Tibial artery (tissue), 4 donors: ENCODE measurements around the gene COL4A2.

ENCODE experiments used
- DNase-seq, 2 donors: peaks; one replicate each; pipeline ENCODE4 v3.0.0-alpha.2; 2019
- H3K27ac ChIP-seq, 2 donors: fragments of 200-600 bp; sonication (generic) in 1 of 2; 1 replicate in 1 of 2; 2 replicates in 1 of 2; pipeline ENCODE4 v1.5.1; 2018 to 2019; ENCODE audit warnings: mild to moderate bottlenecking in 1 of 2
- H3K27me3 ChIP-seq, 2 donors: fragments of 200-600 bp; sonication (generic) in 1 of 2; one replicate each; pipeline versions ENCODE4 v1.5.1 to v1.6.0; 2016 to 2019
- H3K36me3 ChIP-seq, 3 donors: fragments of 200-600 bp; sonication (generic) in 2 of 3; one replicate each; pipeline ENCODE4 v1.5.1; 2016 to 2019; ENCODE audit warnings: mild to moderate bottlenecking in 2 of 3
- H3K4me1 ChIP-seq, 4 donors: fragments of 200-600 bp; sonication (generic) in 2 of 4; 1 replicate in 3 of 4; 2 replicates in 1 of 4; pipeline ENCODE4 v1.5.1; 2016 to 2019
- H3K4me3 ChIP-seq, 2 donors: fragments of 200-600 bp; sonication (generic) in 1 of 2; 1 replicate in 1 of 2; 2 replicates in 1 of 2; pipeline ENCODE4 v1.5.1; 2018 to 2019; ENCODE audit warnings: mild to moderate bottlenecking in 2 of 2
- H3K9me3 ChIP-seq, 3 donors: fragments of 200-600 bp; sonication (generic) in 1 of 3; one replicate each; pipeline ENCODE4 v1.5.1; 2016 to 2019
- intact Hi-C: fragments of 100-400 bp; cut with DNase I; formaldehyde crosslinking; loops from one replicate; pipeline ENCODE4 v1.15.0; 2023; ENCODE audit warnings: low total_unique reads
- TF ChIP-seq, protein P1 (sequence below), 2 experiments: fragments of 200-600 bp in 1 of 2; fragments of 450-650 bp in 1 of 2; IDR thresholded peaks; one replicate each; pipeline ENCODE4 v1.5.1; 2017 to 2019; ENCODE audit warnings: antibody characterized with exemption in 2 of 2, mild to moderate bottlenecking in 1 of 2, moderate library complexity in 1 of 2

The COL4A2 gene

DNA sequence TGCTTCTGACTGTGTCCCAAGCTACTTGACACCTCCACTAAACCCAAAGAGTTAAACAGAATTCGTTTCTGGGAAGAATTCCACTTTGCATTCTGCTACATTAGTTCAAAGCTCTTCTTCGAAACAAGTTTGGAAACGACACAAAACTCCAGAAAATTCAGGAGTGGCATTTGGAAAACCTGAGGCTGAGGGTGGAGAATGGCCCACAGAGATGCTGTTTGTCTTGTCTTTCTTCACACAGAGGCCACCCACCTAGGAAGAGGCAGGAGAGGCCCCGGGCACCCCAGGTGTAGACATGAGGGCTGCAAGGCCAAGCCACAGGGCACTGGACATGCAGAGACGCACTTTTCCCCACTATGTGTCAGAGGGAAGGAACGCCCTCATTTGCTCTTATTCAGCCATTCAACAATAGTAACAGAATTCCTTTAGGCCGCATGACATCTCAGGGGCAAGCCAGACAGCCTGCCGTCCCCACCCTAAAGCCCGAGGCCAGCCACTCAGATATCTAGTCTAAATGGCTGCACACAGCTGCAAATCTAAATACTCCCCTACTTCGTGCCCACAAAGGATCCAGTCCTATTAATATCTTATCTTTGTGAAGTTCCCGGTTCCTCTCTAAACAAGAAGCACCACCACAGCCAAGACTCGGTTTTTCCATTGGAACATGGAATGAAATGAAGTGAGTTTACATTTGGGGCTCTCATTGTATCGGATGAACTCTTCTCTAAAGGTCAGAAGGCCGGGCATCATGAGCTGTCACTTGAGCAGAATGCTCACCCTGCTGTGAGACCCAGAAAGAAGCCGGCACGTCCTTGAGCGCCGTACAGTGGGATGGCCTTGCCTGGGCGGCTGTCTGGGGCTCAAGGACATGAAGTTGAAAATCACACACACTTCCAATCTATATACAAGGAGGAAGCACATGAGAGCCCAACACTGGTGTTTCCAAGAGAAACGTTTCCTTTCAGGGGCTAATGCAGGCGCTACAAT, 20.0 kb upstream of the COL4A2 start:
- Histone ChIP-seq H3K9me3 (no peaks in the 10 kb centered on the region), H3K4me1 (peaks cover 0 to 94% (median 45%) of the 10 kb centered on the region in 4 donors), H3K27me3 (no peaks in the 10 kb centered on the region), H3K27ac (peak overlapping the region; percentile 57 to 70), H3K4me3 (no peak overlapping the region), H3K36me3 (peaks cover 8 to 9% (median 8%) of the 10 kb centered on the region in 3 donors)
- intact Hi-C loops = no loop called here
- DNase-seq = no peak
- TF ChIP-seq, protein P1, sequence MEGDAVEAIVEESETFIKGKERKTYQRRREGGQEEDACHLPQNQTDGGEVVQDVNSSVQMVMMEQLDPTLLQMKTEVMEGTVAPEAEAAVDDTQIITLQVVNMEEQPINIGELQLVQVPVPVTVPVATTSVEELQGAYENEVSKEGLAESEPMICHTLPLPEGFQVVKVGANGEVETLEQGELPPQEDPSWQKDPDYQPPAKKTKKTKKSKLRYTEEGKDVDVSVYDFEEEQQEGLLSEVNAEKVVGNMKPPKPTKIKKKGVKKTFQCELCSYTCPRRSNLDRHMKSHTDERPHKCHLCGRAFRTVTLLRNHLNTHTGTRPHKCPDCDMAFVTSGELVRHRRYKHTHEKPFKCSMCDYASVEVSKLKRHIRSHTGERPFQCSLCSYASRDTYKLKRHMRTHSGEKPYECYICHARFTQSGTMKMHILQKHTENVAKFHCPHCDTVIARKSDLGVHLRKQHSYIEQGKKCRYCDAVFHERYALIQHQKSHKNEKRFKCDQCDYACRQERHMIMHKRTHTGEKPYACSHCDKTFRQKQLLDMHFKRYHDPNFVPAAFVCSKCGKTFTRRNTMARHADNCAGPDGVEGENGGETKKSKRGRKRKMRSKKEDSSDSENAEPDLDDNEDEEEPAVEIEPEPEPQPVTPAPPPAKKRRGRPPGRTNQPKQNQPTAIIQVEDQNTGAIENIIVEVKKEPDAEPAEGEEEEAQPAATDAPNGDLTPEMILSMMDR (IDR thresholded peaks at IDR 0.05) = no peak

DNA sequence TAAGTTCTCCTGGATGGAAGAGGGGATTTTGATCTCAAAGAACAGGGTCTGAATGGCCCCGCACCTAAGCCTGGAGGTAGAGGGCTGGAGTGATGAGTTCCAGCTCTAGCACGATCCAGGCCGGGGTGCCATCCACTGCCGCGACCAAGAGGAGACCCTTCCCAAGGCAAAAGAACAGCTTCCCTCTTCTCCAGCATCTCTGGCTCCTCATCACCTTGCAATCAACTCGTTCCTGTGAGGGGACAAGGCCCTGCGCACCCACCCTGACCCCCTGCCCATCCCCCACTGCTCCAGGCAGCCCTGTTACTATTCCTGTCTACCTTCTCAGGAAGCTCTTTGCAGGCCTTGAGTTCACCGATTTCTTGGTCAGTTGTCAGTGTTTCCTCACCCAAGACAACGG, 17.9 kb upstream of the COL4A2 start:
- intact Hi-C loops = no loop called here
- no peak overlapping the region for H3K4me3 ChIP-seq
- H3K27me3 ChIP-seq = no peaks in the 10 kb centered on the region
- peak overlapping the region in 1 of 2 donors; percentile 59 for H3K27ac ChIP-seq
- no peaks in the 10 kb centered on the region for H3K9me3 ChIP-seq
- TF ChIP-seq, protein P1 (IDR thresholded peaks at IDR 0.05) = no peak
- peaks cover 8 to 9% (median 8%) of the 10 kb centered on the region in 3 donors for H3K36me3 ChIP-seq
- peaks cover 4 to 94% (median 41%) of the 10 kb centered on the region in 4 donors for H3K4me1 ChIP-seq
- DNase-seq = no peak

DNA sequence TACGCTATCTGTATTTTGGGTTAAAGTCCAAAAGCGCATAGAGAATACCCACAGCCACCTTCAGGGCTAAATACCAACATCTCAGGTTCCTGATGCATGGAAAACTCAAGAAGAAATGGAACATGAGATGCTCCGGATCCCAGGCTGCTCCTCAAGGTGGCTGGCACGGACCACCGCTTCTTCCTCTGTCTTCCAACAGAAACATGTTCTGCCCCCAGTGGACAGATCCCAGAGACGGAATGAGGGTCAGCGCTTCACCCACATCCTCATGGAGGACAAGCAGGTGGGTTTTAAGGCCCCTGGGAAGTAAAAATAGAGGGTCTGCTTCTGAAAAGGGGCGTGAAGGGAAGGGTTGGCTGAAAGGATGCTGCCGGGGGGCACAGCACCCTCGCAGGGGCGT, 17.4 kb upstream of the COL4A2 start:
- Histone ChIP-seq H3K4me3 (no peak overlapping the region), H3K27me3 (no peaks in the 10 kb centered on the region), H3K36me3 (peaks cover 8 to 9% (median 8%) of the 10 kb centered on the region in 3 donors), H3K27ac (peak overlapping the region; percentile 7 to 59), H3K9me3 (no peaks in the 10 kb centered on the region), H3K4me1 (peaks cover 4 to 94% (median 41%) of the 10 kb centered on the region in 4 donors)
- intact Hi-C loops = no loop called here
- TF ChIP-seq, protein P1 (IDR thresholded peaks at IDR 0.05) = no peak
- DNase-seq = peak in 1 of 2 donors; percentile 59

DNA sequence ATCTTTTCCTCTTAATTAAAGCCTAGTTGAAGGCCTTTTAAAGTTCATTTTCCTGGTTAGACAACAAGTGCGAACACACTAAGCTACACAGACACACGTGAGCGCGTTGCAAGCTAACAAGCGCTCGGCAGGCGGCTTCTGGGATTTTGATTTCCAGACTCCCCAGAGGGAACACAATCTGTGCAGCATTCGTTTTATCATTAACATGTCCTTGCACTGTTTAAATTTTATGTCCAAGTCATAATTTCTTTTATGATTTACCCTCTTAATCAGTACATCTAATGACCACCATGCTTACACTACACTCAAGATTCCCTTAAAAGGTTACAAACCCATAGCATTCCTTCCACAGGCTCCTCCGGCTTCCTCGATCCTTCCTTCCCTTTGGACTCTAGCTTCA, 16.9 kb upstream of the COL4A2 start:
- intact Hi-C loops = no loop called here
- Histone ChIP-seq H3K4me3 (no peak overlapping the region), H3K4me1 (peaks cover 4 to 94% (median 39%) of the 10 kb centered on the region in 4 donors), H3K9me3 (no peaks in the 10 kb centered on the region), H3K27me3 (no peaks in the 10 kb centered on the region), H3K27ac (peak overlapping the region; percentile 34 to 59), H3K36me3 (peaks cover 8 to 9% (median 8%) of the 10 kb centered on the region in 3 donors)
- TF ChIP-seq, protein P1 (IDR thresholded peaks at IDR 0.05) = no peak
- DNase-seq = no peak

DNA sequence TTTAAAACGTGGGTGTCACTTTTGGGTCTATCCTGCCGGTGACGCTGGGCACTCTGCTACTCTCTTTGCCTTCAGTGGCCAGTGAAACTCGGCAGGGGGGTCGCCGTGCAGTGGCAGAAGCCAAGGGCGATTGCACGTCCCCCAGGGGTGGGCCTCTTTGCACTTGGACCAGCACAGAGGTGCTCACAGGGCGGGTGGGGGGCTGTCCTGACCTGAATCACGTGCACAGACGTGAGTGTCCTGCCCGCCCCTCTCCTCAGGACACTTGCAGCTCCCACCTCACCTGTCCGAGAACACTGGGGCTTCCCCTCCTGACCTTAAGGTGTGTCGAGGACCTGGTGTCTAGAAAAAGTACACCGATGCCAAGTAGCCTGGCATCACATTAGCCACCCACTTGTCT, 16.3 kb upstream of the COL4A2 start:
- no peak overlapping the region for H3K4me3 ChIP-seq
- H3K27ac ChIP-seq = peak overlapping the region; percentile 34 to 59
- intact Hi-C loops = no loop called here
- no peaks in the 10 kb centered on the region for H3K27me3 ChIP-seq
- TF ChIP-seq, protein P1 (IDR thresholded peaks at IDR 0.05) = no peak
- peaks cover 4 to 94% (median 38%) of the 10 kb centered on the region in 4 donors for H3K4me1 ChIP-seq
- no peaks in the 10 kb centered on the region for H3K9me3 ChIP-seq
- DNase-seq = peak in 1 of 2 donors; percentile 67
- peaks cover 8 to 9% (median 8%) of the 10 kb centered on the region in 3 donors for H3K36me3 ChIP-seq
